GM19238 (cell line): ENCODE measurements around the gene PYCR2.
A peak's percentile ranks its signal among the peaks of the same experiment; 100 is the strongest.
"Not testable (repeated sequence)": the region's sequence is repeated elsewhere in the genome, so short reads cannot be mapped to it uniquely, and the experiment has no call there.

Experiments used
- DNase-seq: peaks from one replicate; pipeline ENCODE4 v3.0.0; 2011; ENCODE audit warnings: low spot score; ENCODE audit not compliant: insufficient read length

PYCR2 gene

DNA sequence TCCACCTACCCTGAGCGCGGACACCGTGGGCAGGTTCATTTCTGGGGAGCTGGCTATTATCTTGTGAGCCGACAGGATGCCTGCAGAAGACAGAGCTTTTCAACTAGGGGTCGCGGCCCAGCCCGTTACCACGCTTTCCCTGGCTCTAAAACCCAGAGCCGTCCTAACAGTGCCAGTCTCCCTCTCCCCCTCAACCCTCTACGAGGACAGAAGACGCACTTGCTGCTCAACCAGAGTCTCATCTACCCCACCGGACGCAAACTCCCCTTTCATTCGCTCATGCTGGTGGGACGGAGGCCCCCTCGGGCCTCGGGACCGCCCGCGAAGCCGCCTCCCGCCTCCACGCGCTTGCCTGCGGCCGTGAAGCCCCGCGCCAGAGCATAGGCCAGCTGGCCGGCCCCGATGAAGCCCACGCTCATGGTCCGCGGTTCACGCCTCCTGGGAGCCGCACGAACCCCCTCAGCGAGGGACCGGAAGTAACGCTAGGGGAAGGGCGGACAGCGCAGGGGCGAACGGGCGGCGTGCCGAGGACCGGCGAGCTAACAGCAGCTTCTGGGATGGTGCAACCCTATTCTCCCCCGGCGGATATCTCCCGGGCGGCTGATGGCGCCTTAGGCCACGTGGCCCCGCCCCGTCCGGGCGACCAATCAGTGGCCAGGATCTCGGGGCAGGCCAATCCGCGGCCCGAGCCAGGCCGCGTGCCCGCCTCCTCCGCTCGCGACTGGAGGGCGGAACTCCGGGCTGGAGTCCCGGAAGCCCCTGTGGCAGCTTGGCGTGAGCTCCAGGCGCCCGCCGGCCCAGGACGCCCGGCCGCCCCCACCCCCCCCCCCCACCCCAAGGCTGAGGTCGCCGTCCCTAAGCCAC lies at the start of gene PYCR2:
PYCR2 (minus strand) TSS at position 559 of the 864 bp plus-strand sequence; CDS start at position 419, 140 bp downstream.
- DNase-seq = peak; percentile 100

DNA sequence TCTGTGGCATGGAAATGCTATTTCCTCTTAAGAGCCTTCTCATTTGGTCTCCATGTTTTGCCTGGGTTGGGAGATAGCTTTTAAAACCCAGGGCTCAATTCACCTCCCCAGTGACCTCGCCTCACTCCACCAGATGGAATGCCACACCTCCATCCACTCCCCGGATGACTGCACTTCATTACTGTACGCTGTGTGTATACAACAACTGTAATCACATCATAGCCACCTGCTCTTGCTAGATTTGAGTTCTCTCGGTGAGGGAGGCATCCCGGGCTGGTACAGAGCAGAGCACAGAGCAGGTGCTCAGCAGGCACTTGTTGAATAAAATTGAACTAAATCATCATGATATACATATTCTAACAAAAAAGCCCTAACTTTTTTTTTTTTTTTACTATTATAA lies 49.1 kb upstream of the PYCR2 start:
- DNase-seq = no peak

DNA sequence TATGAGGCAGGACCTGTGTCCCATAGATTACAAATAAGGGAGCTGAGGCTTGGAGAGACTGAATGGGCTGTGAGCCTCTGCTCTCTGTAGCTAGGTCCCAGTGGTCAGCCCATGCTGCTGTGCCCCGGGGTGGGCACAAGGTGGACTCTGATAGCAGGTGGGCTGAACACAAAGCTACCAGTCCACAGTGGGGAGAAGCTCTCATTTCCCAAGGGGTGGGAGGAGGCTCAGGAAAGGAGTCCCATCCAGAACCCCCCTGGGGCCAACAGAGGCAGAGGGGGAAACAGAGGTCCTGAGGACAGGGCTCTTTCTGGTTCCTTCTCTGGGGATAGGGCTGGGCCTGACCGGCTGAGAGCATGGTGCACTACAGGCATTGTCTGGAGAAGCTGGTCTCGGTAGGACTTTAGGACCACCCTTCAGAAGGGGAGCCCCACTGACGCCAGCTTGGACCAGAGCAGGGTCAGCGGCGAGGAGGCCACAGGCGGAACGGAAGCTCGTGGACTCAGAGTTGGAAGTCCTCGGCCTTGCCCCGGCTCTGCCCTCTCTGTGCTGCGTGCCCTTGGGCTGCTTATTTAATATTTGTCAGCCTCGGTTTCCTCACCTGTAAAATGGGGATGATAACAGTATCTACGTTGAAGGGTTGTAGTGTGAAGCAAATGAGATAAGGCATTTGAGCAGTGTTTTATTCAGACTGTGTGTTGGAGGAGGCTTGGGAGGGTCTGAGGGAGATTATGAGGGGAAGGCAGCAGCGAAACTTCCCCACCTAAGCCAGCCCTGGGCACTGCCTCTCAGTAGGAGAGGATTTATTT lies 48.5 kb upstream of the PYCR2 start:
- DNase-seq = no peak

DNA sequence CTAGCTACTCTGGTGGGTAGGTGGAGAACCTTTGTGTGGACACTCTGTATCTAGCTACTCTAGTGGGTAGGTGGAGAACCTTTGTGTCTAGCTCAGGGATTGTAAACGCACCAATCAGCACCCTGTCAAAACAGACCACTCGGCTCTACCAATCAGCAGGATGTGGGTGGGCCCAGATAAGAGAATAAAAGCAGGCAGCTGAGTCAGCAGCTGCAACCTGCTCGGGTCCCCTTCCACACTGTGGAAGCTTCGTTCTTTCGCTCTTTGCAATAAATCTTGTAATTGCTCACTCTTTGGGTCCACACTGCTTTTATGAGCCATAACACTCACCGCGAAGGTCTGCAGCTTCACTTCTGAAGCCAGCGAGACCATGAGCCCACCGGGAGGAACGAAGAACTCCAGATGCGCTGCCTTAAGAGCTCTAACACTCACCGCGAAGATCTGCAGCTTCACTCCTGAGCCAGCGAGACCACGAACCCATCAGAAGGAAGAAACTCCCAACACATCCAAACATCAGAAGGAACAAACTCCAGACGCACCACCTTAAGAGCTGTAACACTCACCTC lies 46.6 kb upstream of the PYCR2 start:
- not testable (repeated sequence) for DNase-seq

DNA sequence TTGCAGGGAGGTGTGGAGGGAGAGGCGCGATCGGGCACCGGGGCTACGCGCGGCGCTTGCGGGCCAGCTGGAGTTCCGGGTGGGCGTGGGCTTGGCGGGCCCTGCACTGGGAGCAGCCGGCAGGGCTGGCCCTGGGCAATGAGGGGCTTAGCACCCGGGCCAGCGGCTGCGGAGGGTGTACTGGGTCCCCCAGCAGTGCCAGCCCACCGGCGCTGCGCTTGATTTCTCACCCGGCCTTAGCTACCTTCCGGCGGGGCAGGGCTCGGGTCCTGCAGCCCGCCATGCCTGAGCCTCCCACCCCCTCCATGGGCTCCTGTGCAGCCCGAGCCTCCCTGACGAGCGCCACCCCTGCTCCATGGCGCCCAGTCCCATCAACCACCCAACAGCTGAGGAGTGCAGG lies 45.7 kb upstream of the PYCR2 start:
- not testable (repeated sequence) for DNase-seq

DNA sequence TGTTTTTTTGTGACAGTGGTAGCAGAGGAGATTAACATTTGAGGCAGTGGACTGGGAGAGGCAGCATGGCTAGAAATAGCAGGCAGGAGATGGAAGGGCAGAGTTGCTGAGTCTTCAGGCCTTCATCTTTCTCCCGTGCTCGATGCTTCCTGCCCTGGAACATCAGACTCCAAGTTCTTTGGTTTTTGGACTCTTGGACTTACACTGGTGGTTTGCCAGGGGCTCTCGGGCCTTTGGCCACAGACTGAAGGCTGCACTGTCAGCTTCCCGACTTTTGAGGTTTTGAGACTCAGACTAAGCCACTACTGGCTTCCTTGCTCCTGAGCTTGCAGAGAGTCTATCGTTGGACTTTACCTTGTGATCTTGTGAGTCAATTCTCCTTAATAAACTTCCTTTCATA lies 41.2 kb upstream of the PYCR2 start:
- DNase-seq = no peak

DNA sequence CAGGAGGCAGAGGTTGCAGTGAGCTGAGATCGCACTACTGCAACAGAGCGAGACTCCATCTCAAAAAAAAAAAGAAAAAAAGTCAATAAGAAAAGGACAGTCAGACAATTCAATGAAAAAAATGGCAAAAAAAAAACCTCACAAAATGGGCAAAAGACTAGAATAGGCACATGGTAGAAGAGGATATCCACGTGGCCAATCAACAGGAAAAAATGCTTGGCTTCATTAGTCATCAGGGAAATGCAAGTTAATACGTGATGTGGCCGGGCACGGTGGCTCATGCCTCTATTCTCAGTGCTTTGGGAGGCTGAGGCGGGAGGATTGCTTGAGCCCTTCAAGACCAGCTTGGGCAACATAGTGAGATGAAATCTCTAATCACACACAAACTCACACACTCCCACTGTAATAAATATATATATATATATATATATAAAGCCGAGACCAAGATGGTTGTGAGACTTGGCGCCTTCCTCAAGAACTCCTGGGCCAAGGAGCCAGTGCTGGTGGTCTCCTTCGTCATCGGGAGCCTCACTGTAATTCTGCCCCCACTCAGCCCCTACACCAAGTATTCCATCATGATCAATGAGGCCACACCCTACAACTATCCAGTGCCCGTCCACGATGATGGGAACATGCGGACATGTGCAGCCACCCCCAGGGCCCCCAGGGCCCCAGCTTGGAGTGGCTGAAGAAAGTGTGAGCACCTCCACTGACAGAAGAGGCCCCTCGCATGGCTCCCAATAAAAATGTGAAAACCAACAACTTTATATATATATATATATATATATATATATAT lies 39.9 kb upstream of the PYCR2 start:
- no peak for DNase-seq

DNA sequence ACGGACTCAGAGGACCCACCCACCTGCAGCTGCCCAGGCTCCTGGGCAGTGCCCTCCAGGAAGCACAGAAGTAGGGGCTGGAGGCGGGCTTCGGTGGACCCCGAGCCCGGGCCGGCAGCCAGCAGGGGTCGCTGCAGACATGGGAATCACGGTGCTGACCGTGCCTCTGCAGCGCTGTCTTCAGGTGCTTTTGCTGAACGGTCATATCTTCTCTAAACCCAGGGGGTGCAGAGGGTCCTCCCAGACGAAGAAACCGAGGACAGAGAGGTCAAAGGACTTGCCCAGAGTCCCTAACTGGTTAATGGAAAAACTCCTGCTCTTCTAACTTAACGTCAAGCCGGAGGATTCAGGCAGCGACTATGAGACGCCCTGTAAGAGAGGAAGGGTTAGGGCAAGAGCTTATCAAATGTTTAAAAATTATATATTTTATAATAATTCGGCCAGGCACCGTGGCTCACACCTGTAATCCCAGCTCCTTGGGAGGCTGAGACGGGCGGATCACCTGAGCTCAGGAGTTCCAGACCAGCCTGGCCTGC lies 38.5 kb upstream of the PYCR2 start:
- DNase-seq = peak; percentile 55

DNA sequence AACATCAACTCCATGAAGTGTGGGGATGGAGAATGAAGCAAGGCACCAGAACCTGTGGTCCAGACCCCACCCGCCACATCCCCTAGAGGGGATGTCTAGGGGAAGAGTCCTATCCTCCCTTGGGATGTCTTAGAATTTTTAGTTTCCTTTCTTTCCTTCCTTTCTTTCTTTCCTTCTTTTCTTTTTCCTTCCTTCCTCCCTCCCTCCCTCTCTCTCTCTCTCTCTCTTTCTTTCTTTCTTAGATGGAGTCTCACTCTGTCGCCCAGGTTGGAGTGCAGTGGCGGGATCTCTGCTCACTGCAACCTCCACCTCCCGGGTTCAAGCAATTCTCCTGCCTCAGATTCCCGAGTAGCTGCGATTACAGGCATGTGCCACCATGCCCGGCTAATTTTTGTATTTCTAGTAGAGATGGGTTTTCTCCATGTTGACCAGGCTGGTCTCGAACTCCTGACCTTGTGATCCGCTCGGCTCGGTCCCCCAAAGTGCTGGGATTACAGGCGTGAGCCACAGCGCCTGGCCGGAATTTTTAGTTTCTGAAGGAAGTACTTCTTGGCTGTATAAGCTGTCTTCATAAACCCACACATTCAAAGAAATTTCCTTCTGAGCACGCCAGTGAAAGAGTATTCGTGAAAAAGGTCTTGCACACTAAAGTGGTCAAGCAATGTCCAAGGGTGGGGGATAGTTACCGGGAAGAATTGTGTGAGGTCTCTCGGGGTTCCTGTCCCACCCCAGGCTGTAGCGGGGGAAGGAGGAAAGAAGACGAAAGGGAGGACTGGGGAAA lies 37.8 kb upstream of the PYCR2 start:
- no peak for DNase-seq

DNA sequence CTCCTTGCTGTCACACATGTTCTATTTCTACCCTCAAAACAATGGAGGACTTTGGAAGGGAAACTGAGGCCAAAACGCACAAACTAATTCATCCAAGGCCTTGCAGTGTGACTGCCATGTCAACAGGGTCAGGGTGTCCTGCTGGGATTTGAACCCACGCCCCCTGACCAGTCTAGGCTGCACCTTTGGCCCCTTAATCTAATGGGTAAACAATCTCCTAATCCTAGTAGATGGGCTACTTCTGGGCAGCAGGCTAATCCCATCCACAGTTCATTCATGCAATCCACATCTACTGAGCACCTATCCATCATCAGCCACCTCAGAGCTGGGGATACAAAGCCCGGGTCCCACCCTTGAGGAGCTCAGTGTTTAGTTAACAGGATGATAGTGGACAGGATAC lies 34.0 kb upstream of the PYCR2 start:
- no peak for DNase-seq

DNA sequence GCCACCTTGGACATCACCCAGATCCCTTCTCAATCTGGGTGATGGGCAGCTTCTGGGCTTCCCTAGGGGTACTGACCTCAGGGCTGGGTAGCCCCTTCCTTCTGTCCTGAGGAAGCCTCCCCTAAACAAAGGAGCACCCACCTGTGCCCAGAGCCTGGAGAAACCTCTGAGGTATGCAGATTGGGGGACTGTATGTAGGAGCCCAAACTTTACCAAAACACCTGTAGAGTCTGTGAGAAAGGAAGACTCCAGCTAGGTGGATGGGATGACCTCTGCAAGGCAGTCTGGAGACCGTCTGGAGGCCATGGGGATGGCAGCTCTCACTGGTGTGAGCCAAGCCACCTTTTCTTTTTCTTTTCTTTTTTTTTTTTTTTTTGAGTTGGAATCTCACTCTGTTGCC lies 30.7 kb upstream of the PYCR2 start:
- no peak for DNase-seq

DNA sequence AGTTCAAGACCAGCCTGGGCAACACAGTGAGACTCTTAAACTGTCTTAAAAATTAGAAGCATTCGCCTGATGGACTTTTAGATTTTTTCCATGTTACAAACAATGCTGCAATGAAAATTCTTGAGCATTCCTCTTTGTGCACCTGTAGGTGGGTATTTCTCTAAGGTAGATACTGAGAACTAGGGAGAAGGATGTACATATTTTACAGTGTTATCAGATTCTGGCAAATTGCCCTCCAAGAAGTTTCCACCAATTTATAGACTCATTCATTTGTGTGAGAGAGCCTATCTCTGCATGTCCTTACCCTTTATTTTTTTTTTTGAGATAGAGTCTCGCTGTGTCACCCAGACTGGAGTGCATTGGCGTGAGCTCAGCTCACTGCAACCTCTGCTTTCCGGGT lies 29.3 kb upstream of the PYCR2 start:
- no peak for DNase-seq

DNA sequence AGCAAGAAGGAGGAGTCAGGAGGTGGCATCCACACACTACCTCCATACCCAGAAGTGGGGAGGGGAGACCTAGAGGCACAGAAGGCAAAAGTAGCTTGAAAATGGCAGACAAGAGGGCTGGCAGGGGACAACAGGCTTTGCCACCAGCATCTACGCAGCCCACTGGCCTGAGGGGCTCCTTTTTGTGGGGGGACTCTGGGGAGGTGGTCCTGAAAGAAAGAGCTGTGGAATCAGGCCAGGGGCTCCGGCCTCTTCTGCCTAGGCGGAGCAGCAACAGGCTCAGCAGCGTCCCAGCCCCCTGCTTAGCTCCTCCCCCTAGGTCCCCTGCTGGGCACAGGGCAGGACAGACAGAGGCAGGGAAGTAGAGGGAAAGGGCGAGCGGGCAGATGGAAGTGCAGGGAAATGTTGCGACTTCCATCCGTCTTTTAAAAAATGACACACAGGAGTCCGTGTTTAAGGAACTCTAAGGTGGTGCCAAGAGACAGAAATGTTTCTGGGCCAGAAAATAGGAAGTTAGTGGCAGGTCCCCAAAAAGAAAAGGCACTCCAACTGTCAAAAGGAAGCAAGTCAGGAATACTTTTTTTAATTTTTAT lies 27.0 kb upstream of the PYCR2 start:
- no peak for DNase-seq

DNA sequence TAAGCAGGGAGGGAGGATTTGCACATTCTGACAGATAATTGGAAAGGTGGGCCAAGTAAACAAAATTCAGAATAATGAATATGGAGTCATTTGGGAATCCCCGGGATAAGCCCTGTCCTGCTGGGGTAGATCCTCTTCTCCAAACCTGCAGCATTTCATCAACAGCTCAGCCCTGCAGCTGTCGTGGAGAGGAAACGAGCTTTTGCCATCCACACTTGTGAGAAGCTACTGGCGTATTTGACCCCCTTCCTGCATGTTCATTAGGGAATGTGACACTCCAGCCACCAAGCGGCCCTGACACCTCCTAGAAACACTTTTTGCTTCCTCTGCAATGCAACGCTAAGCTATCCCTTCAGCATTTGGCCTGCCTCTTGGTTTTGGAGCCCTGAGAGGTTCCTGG lies 25.0 kb upstream of the PYCR2 start:
- no peak for DNase-seq

DNA sequence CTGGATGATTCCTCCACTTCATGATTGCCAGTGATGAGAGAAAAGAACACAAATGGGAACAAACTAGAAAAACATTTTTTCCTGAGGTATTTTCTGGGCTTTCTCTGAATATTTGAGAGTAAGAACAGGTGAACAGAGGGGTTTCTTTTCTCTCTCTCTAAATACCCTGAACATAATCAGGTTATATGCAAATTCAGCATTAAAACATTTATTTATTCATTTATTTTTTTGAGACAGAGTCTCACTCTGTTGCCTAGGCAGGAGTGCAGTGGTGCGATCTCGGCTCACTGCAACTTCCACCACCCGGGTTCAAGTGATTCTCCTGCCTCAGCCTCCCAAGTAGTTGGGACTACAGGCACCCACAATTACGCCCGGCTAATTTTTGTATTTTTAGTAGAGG lies 22.8 kb upstream of the PYCR2 start:
- no peak for DNase-seq

DNA sequence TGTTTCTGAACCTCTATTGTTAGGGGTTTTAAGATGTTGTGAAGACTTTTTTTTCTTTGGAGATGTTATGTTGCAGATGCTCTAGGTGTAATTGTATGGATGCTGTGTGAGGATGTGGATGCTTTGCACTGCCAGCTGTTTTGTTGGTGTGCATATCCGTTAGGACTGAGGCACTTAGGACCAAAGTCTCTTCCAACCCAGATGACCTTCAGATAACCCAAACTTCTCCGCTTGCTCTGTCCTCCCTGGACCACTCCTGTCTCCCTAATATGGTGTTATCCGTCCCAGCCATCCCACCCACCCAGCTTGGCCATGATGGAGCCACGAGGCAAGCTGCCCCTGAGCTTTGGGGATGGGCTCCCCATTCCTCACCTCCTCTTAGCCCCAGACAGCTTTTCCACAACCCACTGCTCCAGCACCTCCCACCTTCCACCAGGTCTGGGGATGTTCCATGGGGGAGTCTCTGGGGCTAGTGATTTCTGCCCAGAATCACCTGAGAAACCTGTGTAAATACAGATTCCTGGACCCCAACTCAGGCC lies 22.1 kb upstream of the PYCR2 start:
- no peak for DNase-seq

DNA sequence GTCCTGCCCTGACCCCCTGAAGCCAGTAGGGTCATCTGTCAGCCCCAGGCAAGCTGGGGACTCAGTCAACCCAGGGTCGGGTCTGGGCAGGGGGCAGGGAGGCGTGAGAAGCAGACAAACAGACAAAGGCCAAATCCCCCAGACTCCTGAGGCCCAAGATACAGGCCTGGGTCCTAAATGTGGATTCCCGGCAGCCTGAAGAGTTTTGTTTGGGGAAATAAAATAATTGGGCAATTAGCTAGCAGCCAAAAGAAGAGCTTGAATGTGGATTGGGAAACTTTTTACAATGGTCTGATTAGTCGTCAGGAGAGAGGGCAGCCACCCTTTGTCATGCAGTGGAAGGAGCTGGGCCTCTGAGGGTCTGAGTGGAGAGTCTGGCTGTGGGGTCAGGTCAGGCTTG lies 21.5 kb upstream of the PYCR2 start:
- no peak for DNase-seq

DNA sequence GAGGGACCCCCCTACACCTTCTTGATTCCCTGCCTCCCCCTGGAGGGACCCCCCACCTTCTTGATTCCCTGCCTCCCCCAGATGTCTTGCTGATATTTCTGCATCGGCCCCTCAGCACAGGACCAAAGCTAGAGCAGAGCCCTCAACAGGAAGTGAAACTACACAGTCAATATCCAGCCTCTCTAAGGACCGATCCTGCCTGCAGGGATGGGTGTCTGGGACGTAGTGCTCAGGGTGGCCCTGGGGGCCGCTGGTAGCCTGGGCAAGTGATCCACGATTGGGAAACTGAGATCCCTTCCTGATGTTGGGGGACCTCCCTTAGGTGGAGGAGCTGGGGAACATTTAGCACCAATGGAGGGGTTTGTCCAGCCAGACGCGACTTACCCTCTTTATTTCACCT lies 20.9 kb upstream of the PYCR2 start:
- DNase-seq = peak; percentile 61

DNA sequence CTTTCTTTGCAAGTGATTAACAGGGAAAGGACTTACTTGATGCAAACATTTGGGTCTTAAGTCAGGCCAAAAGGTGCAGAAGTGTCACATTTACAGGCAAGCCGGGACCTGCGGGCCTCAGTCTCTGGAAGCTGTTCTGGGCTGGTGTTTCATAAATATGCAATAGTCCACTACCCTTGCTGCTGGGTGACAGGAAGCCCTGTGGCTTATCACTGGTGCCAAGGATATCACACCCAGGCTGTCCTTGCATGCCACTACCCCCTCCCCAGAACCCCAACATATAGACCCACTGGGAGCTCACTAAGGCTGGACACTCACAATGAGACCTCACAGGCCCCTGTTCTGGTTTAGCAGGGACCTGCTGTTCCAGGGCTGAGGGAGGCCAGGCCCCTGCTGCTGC lies 20.3 kb upstream of the PYCR2 start:
- DNase-seq = no peak

DNA sequence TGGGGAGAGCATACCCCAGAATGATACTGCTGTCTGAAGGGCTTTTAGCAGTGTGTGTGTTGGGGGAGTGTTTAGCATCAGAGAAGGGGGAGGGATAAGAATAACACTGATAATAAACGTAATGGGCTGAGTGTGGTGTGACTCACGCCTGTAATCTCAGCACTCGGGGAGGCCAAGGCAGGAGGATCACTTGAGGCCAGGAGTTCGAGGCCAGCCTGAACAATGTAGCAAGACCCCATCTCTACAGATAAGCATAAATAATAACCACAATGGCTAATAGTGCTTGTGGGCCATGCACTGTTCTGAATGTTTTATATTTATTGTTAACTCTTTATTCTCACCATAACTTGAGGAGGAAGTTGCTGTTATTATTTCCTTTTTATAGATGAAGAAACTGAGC lies 19.5 kb upstream of the PYCR2 start:
- no peak for DNase-seq
